Measurements from ENCODE around the gene PIH1D1. TPM values are rescaled to one million over a fixed set of nuclear protein-coding genes. Genes with fewer than 3 reads are reported as not detected.
"Not testable (repeated sequence)": the region's sequence is repeated elsewhere in the genome, so short reads cannot be mapped to it uniquely, and the experiment has no call there.

Gene PIH1D1
- polyA plus RNA-seq, 4 donors = 79.0 to 96.1 (median 82.8) TPM

GRCh38 chr19:49481020-49481683 is 29.5 kb upstream of the PIH1D1 start:
- no peak for DNase-seq (ENCODE audit: low read depth in 4 of 4, low spot score in 3 of 4)

DNA sequence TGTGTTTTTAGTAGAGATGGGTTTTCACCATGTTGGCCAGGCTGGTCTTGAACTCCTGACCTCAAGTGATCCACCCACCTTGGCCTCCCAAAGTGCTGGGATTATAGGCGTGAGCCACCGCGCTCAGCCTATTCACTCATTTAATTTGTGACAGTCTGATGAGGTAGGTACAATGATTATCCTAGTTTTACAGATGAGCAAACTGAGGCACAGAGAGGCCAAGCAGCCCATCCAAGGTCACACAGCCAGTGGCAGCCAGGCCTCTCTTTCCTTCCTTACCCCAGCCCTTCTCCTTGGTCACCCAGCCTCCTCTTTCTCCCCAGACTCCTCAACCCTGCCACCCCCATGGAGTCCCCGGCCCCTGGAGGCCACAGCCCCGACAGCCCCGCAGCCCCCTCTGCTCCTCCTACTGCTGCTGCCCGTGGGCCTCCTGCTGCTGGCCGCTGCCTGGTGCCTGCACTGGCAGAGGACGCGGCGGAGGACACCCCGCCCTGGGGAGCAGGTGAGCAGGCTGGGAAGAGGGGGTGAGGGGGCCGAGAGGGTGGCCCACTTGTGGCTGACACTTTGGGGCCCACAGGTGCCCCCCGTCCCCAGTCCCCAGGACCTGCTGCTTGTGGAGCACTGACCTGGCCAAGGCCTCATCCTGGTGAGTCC is 28.5 kb upstream of the PIH1D1 start:
- DNase-seq (ENCODE audit: low read depth in 4 of 4, low spot score in 3 of 4) = no peak

- peak in 1 of 4 donors; percentile 57 for DNase-seq (ENCODE audit: low read depth in 4 of 4, low spot score in 3 of 4)
These were observed 24.6 kb upstream of the PIH1D1 start for GRCh38 chr19:49475995-49476880.

- no peak for DNase-seq (ENCODE audit: low read depth in 4 of 4, low spot score in 3 of 4)
These were observed 23.7 kb upstream of the PIH1D1 start for GRCh38 chr19:49475191-49475917.

- no peak for DNase-seq (ENCODE audit: low read depth in 4 of 4, low spot score in 3 of 4)
These were observed 22.9 kb upstream of the PIH1D1 start for GRCh38 chr19:49474542-49474924.

- DNase-seq (ENCODE audit: low read depth in 4 of 4, low spot score in 3 of 4) = no peak
These were observed 22.4 kb upstream of the PIH1D1 start, which contains the start of gene FLT3LG for GRCh38 chr19:49473868-49474541. Gene FLT3LG, plus strand, starts transcription at chr19:49474215. Its CDS starts 425 bp downstream, at chr19:49474640.

- DNase-seq (ENCODE audit: low read depth in 4 of 4, low spot score in 3 of 4) = not testable (repeated sequence)
These were observed 21.9 kb upstream of the PIH1D1 start for GRCh38 chr19:49473501-49473867.

GRCh38 chr19:49472936-49473335 is 21.3 kb upstream of the PIH1D1 start:
- no peak for DNase-seq (ENCODE audit: low read depth in 4 of 4, low spot score in 3 of 4)

GRCh38 chr19:49470615-49470978 is 19.0 kb upstream of the PIH1D1 start:
- DNase-seq (ENCODE audit: low read depth in 4 of 4, low spot score in 3 of 4) = no peak

GRCh38 chr19:49469828-49470614 is 18.4 kb upstream of the PIH1D1 start:
- no peak for DNase-seq (ENCODE audit: low read depth in 4 of 4, low spot score in 3 of 4)

- no peak for DNase-seq (ENCODE audit: low read depth in 4 of 4, low spot score in 3 of 4)
These were observed 17.3 kb upstream of the PIH1D1 start for GRCh38 chr19:49468746-49469447.

DNA sequence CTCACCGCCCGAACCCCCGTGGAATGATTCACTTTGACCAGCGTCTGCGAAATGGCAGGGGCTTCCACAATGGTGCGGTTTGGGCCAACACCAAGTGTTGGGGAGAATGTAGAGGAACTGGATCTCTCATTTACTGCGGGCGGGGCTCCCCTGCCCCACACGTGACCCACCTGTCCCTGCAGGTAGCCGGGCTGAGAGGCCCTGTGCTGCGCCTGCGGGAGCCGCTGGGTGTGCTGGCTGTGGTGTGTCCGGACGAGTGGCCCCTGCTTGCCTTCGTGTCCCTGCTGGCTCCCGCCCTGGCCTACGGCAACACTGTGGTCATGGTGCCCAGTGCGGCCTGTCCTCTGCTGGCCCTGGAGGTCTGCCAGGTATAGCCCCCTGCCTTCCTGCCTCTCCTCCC is 16.6 kb upstream of the PIH1D1 start:
- DNase-seq (ENCODE audit: low read depth in 4 of 4, low spot score in 3 of 4) = no peak

GRCh38 chr19:49465371-49465770 is 13.8 kb upstream of the PIH1D1 start:
- DNase-seq (ENCODE audit: low read depth in 4 of 4, low spot score in 3 of 4) = no peak

DNA sequence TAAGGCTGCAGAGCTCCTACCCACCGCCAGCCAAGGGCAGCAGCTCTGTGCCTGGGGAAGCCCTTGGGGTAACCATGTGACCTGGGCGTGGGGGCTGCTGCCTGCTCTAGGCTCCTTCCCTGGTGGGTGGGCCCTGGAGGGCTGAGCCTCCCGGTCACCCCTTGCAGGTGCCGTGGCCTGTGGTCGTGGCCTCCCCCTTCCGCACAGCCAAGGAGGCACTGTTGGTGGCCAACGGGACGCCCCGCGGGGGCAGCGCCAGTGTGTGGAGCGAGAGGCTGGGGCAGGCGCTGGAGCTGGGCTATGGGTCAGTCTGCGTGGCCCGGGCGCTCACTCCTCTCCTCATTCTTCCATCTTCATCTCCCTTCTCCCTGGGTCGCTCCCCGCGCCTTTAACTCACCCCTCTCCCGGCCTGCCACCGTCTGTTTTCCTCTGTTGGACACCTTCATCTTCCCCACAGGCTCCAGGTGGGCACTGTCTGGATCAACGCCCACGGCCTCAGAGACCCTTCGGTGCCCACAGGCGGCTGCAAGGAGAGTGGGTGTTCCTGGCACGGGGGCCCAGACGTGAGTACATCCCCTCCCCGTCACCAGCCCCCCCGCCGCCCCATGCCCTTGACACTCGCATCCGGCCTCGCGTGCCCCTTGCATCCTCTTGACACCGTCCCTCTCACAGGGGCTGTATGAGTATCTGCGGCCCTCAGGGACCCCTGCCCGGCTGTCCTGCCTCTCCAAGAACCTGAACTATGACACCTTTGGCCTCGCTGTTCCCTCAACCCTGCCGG is 12.5 kb upstream of the PIH1D1 start:
- DNase-seq (ENCODE audit: low read depth in 4 of 4, low spot score in 3 of 4) = no peak

DNA sequence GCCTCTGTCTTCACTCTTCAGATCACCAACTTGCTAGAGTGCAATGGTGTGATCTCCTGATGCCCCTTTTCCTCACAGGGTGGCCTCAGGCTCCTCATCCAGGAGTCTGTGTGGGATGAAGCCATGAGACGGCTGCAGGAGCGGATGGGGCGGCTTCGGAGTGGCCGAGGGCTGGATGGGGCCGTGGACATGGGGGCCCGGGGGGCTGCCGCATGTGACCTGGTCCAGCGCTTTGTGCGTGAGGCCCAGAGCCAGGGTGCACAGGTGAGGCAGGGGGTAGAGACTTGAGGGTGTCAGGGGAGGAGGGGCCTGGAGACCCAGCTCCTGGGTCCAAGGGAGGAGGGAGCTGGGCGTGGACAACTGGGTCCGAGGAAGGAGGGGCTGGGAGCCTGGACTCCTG is 10.9 kb upstream of the PIH1D1 start:
- DNase-seq (ENCODE audit: low read depth in 4 of 4, low spot score in 3 of 4) = no peak

- DNase-seq (ENCODE audit: low read depth in 4 of 4, low spot score in 3 of 4) = no peak
These were observed 10.0 kb upstream of the PIH1D1 start for GRCh38 chr19:49461656-49462055.

GRCh38 chr19:49461130-49461529 is 9.5 kb upstream of the PIH1D1 start:
- DNase-seq (ENCODE audit: low read depth in 4 of 4, low spot score in 3 of 4) = not testable (repeated sequence)

- DNase-seq (ENCODE audit: low read depth in 4 of 4, low spot score in 3 of 4) = no peak
These were observed 7.8 kb upstream of the PIH1D1 start for GRCh38 chr19:49459388-49459787.

Data from right renal pelvis (tissue), 4 donors.